ENCODE results near the gene PMVK.

DNA sequence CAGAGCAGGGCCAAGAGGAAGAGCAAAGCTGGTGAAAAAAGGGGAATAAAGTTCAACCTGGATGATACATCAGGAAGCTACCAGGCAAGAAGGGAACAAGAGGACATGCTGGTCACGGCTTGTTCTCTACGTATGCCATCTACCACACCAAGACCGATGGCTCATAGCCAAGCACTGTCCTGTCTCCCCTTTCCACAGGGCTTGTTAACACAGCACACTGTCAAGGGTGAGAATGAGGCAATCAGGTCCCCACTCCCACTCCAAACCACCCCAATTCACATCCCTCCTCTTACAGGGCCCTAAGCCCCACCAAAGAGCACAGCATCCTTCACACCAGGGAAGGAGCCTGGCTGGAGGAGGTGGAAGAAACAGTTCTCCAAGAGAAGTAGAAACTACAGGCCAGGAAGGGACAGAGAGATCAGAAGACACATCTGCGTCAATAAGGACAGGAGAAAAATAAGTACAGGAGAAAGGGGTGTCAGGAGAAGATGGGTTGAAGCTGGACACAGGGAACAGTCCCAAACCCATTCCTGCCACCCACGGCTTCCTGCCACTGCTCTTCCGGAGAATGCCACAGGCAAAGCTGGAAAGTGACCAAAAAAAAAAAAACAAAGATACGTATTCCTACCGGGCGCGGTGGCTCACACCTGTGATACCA lies 35.0 kb upstream of the PMVK start:
- TF ChIP-seq, protein P1, sequence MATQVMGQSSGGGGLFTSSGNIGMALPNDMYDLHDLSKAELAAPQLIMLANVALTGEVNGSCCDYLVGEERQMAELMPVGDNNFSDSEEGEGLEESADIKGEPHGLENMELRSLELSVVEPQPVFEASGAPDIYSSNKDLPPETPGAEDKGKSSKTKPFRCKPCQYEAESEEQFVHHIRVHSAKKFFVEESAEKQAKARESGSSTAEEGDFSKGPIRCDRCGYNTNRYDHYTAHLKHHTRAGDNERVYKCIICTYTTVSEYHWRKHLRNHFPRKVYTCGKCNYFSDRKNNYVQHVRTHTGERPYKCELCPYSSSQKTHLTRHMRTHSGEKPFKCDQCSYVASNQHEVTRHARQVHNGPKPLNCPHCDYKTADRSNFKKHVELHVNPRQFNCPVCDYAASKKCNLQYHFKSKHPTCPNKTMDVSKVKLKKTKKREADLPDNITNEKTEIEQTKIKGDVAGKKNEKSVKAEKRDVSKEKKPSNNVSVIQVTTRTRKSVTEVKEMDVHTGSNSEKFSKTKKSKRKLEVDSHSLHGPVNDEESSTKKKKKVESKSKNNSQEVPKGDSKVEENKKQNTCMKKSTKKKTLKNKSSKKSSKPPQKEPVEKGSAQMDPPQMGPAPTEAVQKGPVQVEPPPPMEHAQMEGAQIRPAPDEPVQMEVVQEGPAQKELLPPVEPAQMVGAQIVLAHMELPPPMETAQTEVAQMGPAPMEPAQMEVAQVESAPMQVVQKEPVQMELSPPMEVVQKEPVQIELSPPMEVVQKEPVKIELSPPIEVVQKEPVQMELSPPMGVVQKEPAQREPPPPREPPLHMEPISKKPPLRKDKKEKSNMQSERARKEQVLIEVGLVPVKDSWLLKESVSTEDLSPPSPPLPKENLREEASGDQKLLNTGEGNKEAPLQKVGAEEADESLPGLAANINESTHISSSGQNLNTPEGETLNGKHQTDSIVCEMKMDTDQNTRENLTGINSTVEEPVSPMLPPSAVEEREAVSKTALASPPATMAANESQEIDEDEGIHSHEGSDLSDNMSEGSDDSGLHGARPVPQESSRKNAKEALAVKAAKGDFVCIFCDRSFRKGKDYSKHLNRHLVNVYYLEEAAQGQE (IDR thresholded peaks at IDR 0.05; ENCODE audit: insufficient read depth in 1 of 2, low read depth in 2 of 2, low read length in 2 of 2) = no peak
- TF ChIP-seq POLR2AphosphoS5 (IDR thresholded peaks at IDR 0.05; ENCODE audit: low read depth, low read length) (no peak), TAF1 (IDR thresholded peaks at IDR 0.05; ENCODE audit: borderline replicate concordance, insufficient read depth, low read length) (no peak), SIN3A (IDR thresholded peaks at IDR 0.05; ENCODE audit: borderline replicate concordance, insufficient read depth, low read length) (no peak), FOXP2 (optimal IDR thresholded peaks at IDR 0.05; ENCODE audit: borderline replicate concordance, extremely low read depth, extremely low read length, insufficient read depth) (no peak)

Data from PFSK-1 (cell line).